B cell (primary cell): Measurements from ENCODE around the gene ARR3. TPM values are rescaled to one million over a fixed set of nuclear protein-coding genes. Genes with fewer than 3 reads are reported as not detected.

ENCODE experiments used
- ATAC-seq: fragments of 200-7000 bp; cut with Tn5 transposase; one replicate; pipeline ENCODE4 v1.10.0; 2021; ENCODE audit warnings: low read depth, mild to moderate bottlenecking, moderate number of reproducible peaks, moderate library complexity
- CTCF ChIA-PET: fragments of 350-600 bp; sonication (Branson Sonifier 250); formaldehyde crosslinking; loops from one replicate; lab custom pipeline; 2021; ENCODE audit warnings: antibody characterized with exemption, inconsistent platforms; lab: Charles Lee
- POLR2A ChIA-PET: fragments of 350-600 bp; sonication (Branson Sonifier 250); formaldehyde crosslinking; loops from one replicate; lab custom pipeline; 2021; ENCODE audit warnings: antibody characterized with exemption; lab: Charles Lee
- DNase-seq: peaks from one replicate; pipeline ENCODE4 v3.0.0; 2013
- H2AFZ ChIP-seq: 2 replicates; pipeline ENCODE4 v1.6.1; 2012; ENCODE audit warnings: mild to moderate bottlenecking, low read depth, low read length; ENCODE audit not compliant: insufficient read depth, poor library complexity, severe bottlenecking
- H3K27ac ChIP-seq, 2 donors: 1 replicate in 1 of 2; 2 replicates in 1 of 2; pipeline ENCODE4 v1.5.1; 2012 to 2013; ENCODE audit warnings: low read length in 2 of 2, mild to moderate bottlenecking in 2 of 2, moderate library complexity in 1 of 2
- H3K27me3 ChIP-seq, 4 experiments: fragments of 200-600 bp in 1 of 4; sonication (generic) in 1 of 4; replicated peaks in 1 of 4; 1 replicate in 2 of 4; 2 replicates in 2 of 4; pipeline versions ENCODE4 v1.6.1 to v1.7.0; 2013 to 2016; ENCODE audit warnings: low read length in 3 of 4, mild to moderate bottlenecking in 2 of 4, mixed read lengths in 1 of 4, moderate library complexity in 1 of 4; ENCODE audit not compliant: insufficient read depth in 4 of 4, control insufficient read depth in 3 of 4; ENCODE audit errors: control extremely low read depth in 1 of 4
- H3K36me3 ChIP-seq, 2 experiments: replicated peaks in 1 of 2; 1 replicate in 1 of 2; 2 replicates in 1 of 2; pipeline versions ENCODE4 v1.6.1 to v1.7.1; 2013; ENCODE audit warnings: low read length in 1 of 2; ENCODE audit not compliant: insufficient read depth in 2 of 2, control insufficient read depth in 1 of 2; ENCODE audit errors: control extremely low read depth in 1 of 2, extremely low read depth in 1 of 2
- H3K4me1 ChIP-seq, 2 donors: fragments of 200-600 bp in 1 of 2; sonication (generic) in 1 of 2; 1 replicate in 1 of 2; 2 replicates in 1 of 2; pipeline versions ENCODE4 v1.5.1 to v1.6.1; 2013 to 2017; ENCODE audit warnings: low read length in 2 of 2; ENCODE audit not compliant: control insufficient read depth in 2 of 2, insufficient read depth in 2 of 2
- H3K4me2 ChIP-seq: replicated peaks from 2 replicates; pipeline ENCODE3; 2012; ENCODE audit warnings: mild to moderate bottlenecking, low read depth, low read length; ENCODE audit not compliant: poor library complexity, severe bottlenecking
- H3K4me3 ChIP-seq, 5 experiments: fragments of 200-600 bp in 1 of 5; sonication (generic) in 1 of 5; 1 replicate in 3 of 5; 2 replicates in 2 of 5; pipeline versions ENCODE4 v1.5.1 to v1.7.0; 2011 to 2016; ENCODE audit warnings: low read length in 4 of 5, mild to moderate bottlenecking in 4 of 5, low read depth in 2 of 5, control low read depth in 1 of 5, moderate library complexity in 1 of 5; ENCODE audit not compliant: insufficient read depth in 1 of 5; ENCODE audit errors: control extremely low read depth in 1 of 5, extremely low read depth in 1 of 5
- H3K79me2 ChIP-seq: fragments of 200-600 bp; sonication (generic); one replicate; pipeline ENCODE4 v1.6.0; 2016; ENCODE audit warnings: low read length; ENCODE audit not compliant: control insufficient read depth, insufficient read depth
- H3K9ac ChIP-seq: fragments of 200-600 bp; sonication (generic); 2 replicates; pipeline ENCODE4 v1.6.1; 2017; ENCODE audit warnings: mild to moderate bottlenecking, low read length, moderate library complexity
- H3K9me3 ChIP-seq, 3 donors: one replicate each; pipeline versions ENCODE4 v1.6.1 to v1.7.1; 2013; ENCODE audit warnings: low read length in 2 of 3; ENCODE audit not compliant: control insufficient read depth in 2 of 3, insufficient read depth in 1 of 3; ENCODE audit errors: control extremely low read depth in 1 of 3
- H4K20me1 ChIP-seq: 2 replicates; pipeline ENCODE4 v1.6.0; 2012; ENCODE audit warnings: mild to moderate bottlenecking, low read length; ENCODE audit not compliant: insufficient read depth, control insufficient read depth, poor library complexity, severe bottlenecking
- H3K27ac Mint-ChIP-seq: one replicate; pipeline ENCODE4 v1.8.0; 2021; ENCODE audit warnings: mixed read lengths
- H3K27me3 Mint-ChIP-seq: one replicate; pipeline ENCODE4 v1.8.0; 2021; ENCODE audit warnings: mixed read lengths
- H3K4me1 Mint-ChIP-seq: one replicate; pipeline ENCODE4 v1.8.0; 2021; ENCODE audit warnings: mixed read lengths
- H3K4me3 Mint-ChIP-seq: one replicate; pipeline ENCODE4 v1.8.0; 2021; ENCODE audit warnings: mixed read lengths
- H3K9me3 Mint-ChIP-seq: one replicate; pipeline ENCODE4 v1.8.0; 2022; ENCODE audit warnings: mixed read lengths; ENCODE audit not compliant: insufficient read depth
- CTCF ChIP-seq: fragments of 200-600 bp; IDR thresholded peaks from one replicate; pipeline ENCODE4 v1.8.0; 2022; ENCODE audit warnings: antibody characterized with exemption, mild to moderate bottlenecking
- EZH2 ChIP-seq: IDR thresholded peaks from 2 replicates; pipeline ENCODE4 v1.6.1; 2012; ENCODE audit warnings: borderline replicate concordance, low read depth, mild to moderate bottlenecking, moderate library complexity, low read length; ENCODE audit not compliant: insufficient read depth, poor library complexity, severe bottlenecking
- WGBS: methylation state at CpG from one replicate; pipeline ENCODE4 v1.1.5; 2013; ENCODE audit warnings: missing lambda C conversion rate; ENCODE audit not compliant: insufficient coverage; 5-methylcytosine and 5-hydroxymethylcytosine counted together
- intact Hi-C: fragments of 100-400 bp; cut with micrococcal nuclease; formaldehyde crosslinking; loops from one replicate; pipeline ENCODE4 v1.10.0; 2022
- polyA plus RNA-seq: library from polyadenylated mRNA; depleted of rRNA; stranded (reverse); fragments of >200 nt; gene quantifications from 2 replicates; pipeline ENCODE4 v1.2.3, GENCODE V29; 2012
- total RNA-seq, 2 donors: library from RNA; stranded (reverse); fragments of 120-200 nt in 1 of 2; gene quantifications; 1 replicate in 1 of 2; 2 replicates in 1 of 2; pipeline versions ENCODE4 v1.2.3 to v1.2.4, GENCODE V29; 2013 to 2022

The ARR3 gene
- total and polyA plus RNA-seq, 2 donors (not counting 1 experiment from before 2014, with no cell fraction given) = not detected

GRCh38 chrX:70226048-70226447 lies 42.1 kb upstream of the ARR3 start:
- Histone ChIP-seq H2AFZ (no peak overlapping the region), H3K4me1 (no peaks in the 10 kb centered on the region), H3K79me2 (no peaks in the 10 kb centered on the region), H3K9me3 (no peaks in the 10 kb centered on the region), H3K4me3 (no peak overlapping the region), H3K27me3 (no peaks in the 10 kb centered on the region), H4K20me1 (no peaks in the 10 kb centered on the region), H3K27ac (no peak overlapping the region), H3K4me2 (no peak overlapping the region), H3K36me3 (no peaks in the 10 kb centered on the region), H3K9ac (no peak overlapping the region)
- Mint-ChIP-seq H3K9me3 (no peaks in the 10 kb centered on the region), H3K4me3 (no peak overlapping the region), H3K27ac (no peak overlapping the region), H3K4me1 (no peaks in the 10 kb centered on the region), H3K27me3 (no peaks in the 10 kb centered on the region)
- ATAC-seq (no peak), DNase-seq (no peak)
- ChIA-PET CTCF (no interaction called here), POLR2A (no interaction called here)
- no peak for TF ChIP-seq CTCF
- no peak for TF ChIP-seq EZH2
- intact Hi-C loops = no loop called here

- Mint-ChIP-seq H3K27ac (no peak overlapping the region), H3K4me3 (no peak overlapping the region), H3K4me1 (no peaks in the 10 kb centered on the region), H3K9me3 (no peaks in the 10 kb centered on the region), H3K27me3 (no peaks in the 10 kb centered on the region)
- H3K4me2 ChIP-seq = no peak overlapping the region
- DNase-seq = no peak
- no peak overlapping the region for H3K27ac ChIP-seq
- intact Hi-C loops = no loop called here
- no peaks in the 10 kb centered on the region for H3K9me3 ChIP-seq
- POLR2A ChIA-PET = no interaction called here
- ATAC-seq = no peak
- no CpG with 5 or more reads among the region's 2 CpGs for WGBS
- H2AFZ ChIP-seq = no peak overlapping the region
- H3K4me3 ChIP-seq = no peak overlapping the region
- no peaks in the 10 kb centered on the region for H3K4me1 ChIP-seq
- no peaks in the 10 kb centered on the region for H3K79me2 ChIP-seq
- no peaks in the 10 kb centered on the region for H3K27me3 ChIP-seq
- no peak overlapping the region for H3K9ac ChIP-seq
- H3K36me3 ChIP-seq = no peaks in the 10 kb centered on the region
- CTCF ChIA-PET = no interaction called here
- TF ChIP-seq EZH2 = no peak
- TF ChIP-seq CTCF = no peak
- H4K20me1 ChIP-seq = no peaks in the 10 kb centered on the region
These were observed 41.4 kb upstream of the ARR3 start for GRCh38 chrX:70226687-70227086.
